ENCODE data around the gene ST8SIA6. TPM values are rescaled to one million over a fixed set of nuclear protein-coding genes. Genes with fewer than 3 reads are reported as not detected.

The ST8SIA6 gene
- total and polyA plus RNA-seq, 10 of the 15 experiments (the other 5 are each of a cell fraction or from before 2014, with no cell fraction given) = 0.22 TPM; not detected in 9

DNA sequence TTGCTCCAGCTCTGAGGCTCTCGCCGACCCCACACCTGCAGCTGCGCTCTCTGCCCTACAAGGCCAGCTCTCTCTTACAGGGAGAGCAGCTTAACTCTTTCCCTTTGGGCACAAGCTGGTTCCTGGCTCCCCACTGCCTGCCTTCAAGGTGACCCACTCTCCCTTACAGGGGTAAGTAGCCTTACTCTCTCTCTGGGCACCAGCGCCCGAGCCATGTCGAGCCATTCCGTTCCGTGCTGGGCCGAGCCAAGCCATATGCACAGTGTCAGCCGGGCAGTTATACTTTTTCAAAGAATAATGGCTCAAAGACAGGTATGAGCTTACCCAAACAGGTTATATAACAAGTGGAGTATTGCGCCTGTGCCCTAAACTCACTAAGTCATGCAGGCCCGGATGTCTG, 181.7 kb downstream of the ST8SIA6 start (continued):
- TF ChIP-seq EP300 (IDR thresholded peaks at IDR 0.05; ENCODE audit: borderline replicate concordance in 1 of 2, control insufficient read depth in 1 of 2, low read depth in 2 of 2, low read length in 2 of 2) (no peak), KDM1A (IDR thresholded peaks at IDR 0.05; ENCODE audit: borderline replicate concordance) (no peak), SUPT20H (IDR thresholded peaks at IDR 0.05; ENCODE audit: borderline replicate concordance, control insufficient read depth, low read depth, low read length) (no peak)

Small RNAs within 50 kb of the gene (small RNA-seq; reads per million reads assigned to genes)
- gene RF00019 = not detected

Other genes with a start within 250 kb of the ST8SIA6 start
- 256 and 287 TPM in 2 replicates for gene VIM, start 226.4 kb downstream of the ST8SIA6 start, total RNA-seq (2014; rRNA removed)
- 119 and 128 TPM in 2 replicates for gene VIM, start 226.4 kb downstream of the ST8SIA6 start, total RNA-seq (2014; rRNA removed; fragmentation: Illumina TruSeq; extraction: Trizol)
- 286 TPM in 2 replicates for gene VIM, start 226.4 kb downstream of the ST8SIA6 start, total RNA-seq (2021)
- 171 and 172 TPM in 2 replicates for gene VIM, start 226.4 kb downstream of the ST8SIA6 start, polyA plus RNA-seq (2011; rRNA removed)
- 217 and 253 TPM in 2 replicates for gene VIM, start 226.4 kb downstream of the ST8SIA6 start, polyA plus RNA-seq (2014; fragmentation: Illumina TruSeq; extraction: Trizol)
- 100 to 1,000 TPM in 1 of 2 experiments, 10 to 100 TPM in 1; 44.2 to 115 TPM for gene VIM, start 226.4 kb downstream of the ST8SIA6 start, polyA plus RNA-seq (2014; fragmentation: Nextera tagmentation; extraction: Ambion mirVana)
- 146 and 169 TPM in 2 replicates for gene VIM, start 226.4 kb downstream of the ST8SIA6 start, polyA plus RNA-seq (2014; rRNA removed)
- 100 to 1,000 TPM; 203 to 214 TPM for gene VIM, start 226.4 kb downstream of the ST8SIA6 start, polyA plus RNA-seq (2016; fragmentation: Nextera tagmentation; extraction: Ambion mirVana)
- gene HACD1, start 162.8 kb upstream of the ST8SIA6 start, total RNA-seq (2014; rRNA removed) = 1.2 and 1.5 TPM in 2 replicates
- 0.22 and 1.1 TPM in 2 replicates for gene HACD1, start 162.8 kb upstream of the ST8SIA6 start, total RNA-seq (2014; rRNA removed; fragmentation: Illumina TruSeq; extraction: Trizol)
- 0.38 and 0.80 TPM in 2 replicates for gene HACD1, start 162.8 kb upstream of the ST8SIA6 start, total RNA-seq (2021)
- 1.5 and 1.6 TPM in 2 replicates for gene HACD1, start 162.8 kb upstream of the ST8SIA6 start, polyA plus RNA-seq (2011; rRNA removed)
- 0.57 and 1.5 TPM in 2 replicates for gene HACD1, start 162.8 kb upstream of the ST8SIA6 start, polyA plus RNA-seq (2014; fragmentation: Illumina TruSeq; extraction: Trizol)
- under 1 TPM in 1 of 2 experiments, not detected in 1; 0.29 TPM for gene HACD1, start 162.8 kb upstream of the ST8SIA6 start, polyA plus RNA-seq (2014; fragmentation: Nextera tagmentation; extraction: Ambion mirVana)
- 1.3 and 2.6 TPM in 2 replicates for gene HACD1, start 162.8 kb upstream of the ST8SIA6 start, polyA plus RNA-seq (2014; rRNA removed)
- under 1 TPM; 0.78 to 0.96 TPM for gene HACD1, start 162.8 kb upstream of the ST8SIA6 start, polyA plus RNA-seq (2016; fragmentation: Nextera tagmentation; extraction: Ambion mirVana)
- gene STAM, start 189.6 kb upstream of the ST8SIA6 start, total RNA-seq (2014; rRNA removed) = 11.1 and 11.5 TPM in 2 replicates
- 14.7 and 15.1 TPM in 2 replicates for gene STAM, start 189.6 kb upstream of the ST8SIA6 start, total RNA-seq (2014; rRNA removed; fragmentation: Illumina TruSeq; extraction: Trizol)
- 11.3 and 14.2 TPM in 2 replicates for gene STAM, start 189.6 kb upstream of the ST8SIA6 start, total RNA-seq (2021)
- 15.9 and 18.9 TPM in 2 replicates for gene STAM, start 189.6 kb upstream of the ST8SIA6 start, polyA plus RNA-seq (2011; rRNA removed)
- gene STAM, start 189.6 kb upstream of the ST8SIA6 start, polyA plus RNA-seq (2014; fragmentation: Illumina TruSeq; extraction: Trizol) = 15.5 and 16.0 TPM in 2 replicates
- gene STAM, start 189.6 kb upstream of the ST8SIA6 start, polyA plus RNA-seq (2014; fragmentation: Nextera tagmentation; extraction: Ambion mirVana) = 1 to 10 TPM; 8.8 to 9.6 TPM
- 9.3 and 9.7 TPM in 2 replicates for gene STAM, start 189.6 kb upstream of the ST8SIA6 start, polyA plus RNA-seq (2014; rRNA removed)
- 10 to 100 TPM; 14.6 to 15.8 TPM for gene STAM, start 189.6 kb upstream of the ST8SIA6 start, polyA plus RNA-seq (2016; fragmentation: Nextera tagmentation; extraction: Ambion mirVana)

Measured in GM12878 (cell line).